Lung (tissue), 13 donors: Measurements from ENCODE around the gene CCDC3. TPM values are rescaled to one million over a fixed set of nuclear protein-coding genes. Genes with fewer than 3 reads are reported as not detected.

ENCODE experiments used
- ATAC-seq: fragments of 200-7000 bp; cut with Tn5 transposase; one replicate; pipeline ENCODE4 v1.9.1; 2020; ENCODE audit warnings: moderate number of reproducible peaks; ENCODE audit not compliant: insufficient read depth, low FRiP score
- DNase-seq, 3 donors: peaks; one replicate each; pipeline ENCODE4 v3.0.0-alpha.2; 2013 to 2017
- H3K27ac ChIP-seq, 2 donors: one replicate each; pipeline ENCODE4 v1.5.1; 2013; ENCODE audit warnings: mild to moderate bottlenecking in 2 of 2, moderate library complexity in 2 of 2, control low read depth in 1 of 2, inconsistent platforms in 1 of 2, low read depth in 1 of 2, low read length in 1 of 2
- H3K27me3 ChIP-seq, 3 donors: one replicate each; pipeline ENCODE4 v1.5.1; 2013; ENCODE audit warnings: low read length in 2 of 3; ENCODE audit not compliant: control insufficient read depth in 3 of 3, insufficient read depth in 3 of 3
- H3K36me3 ChIP-seq, 4 donors: one replicate each; pipeline ENCODE4 v1.5.1; 2013; ENCODE audit warnings: low read length in 4 of 4, mild to moderate bottlenecking in 1 of 4, moderate library complexity in 1 of 4; ENCODE audit not compliant: control insufficient read depth in 4 of 4, insufficient read depth in 4 of 4
- H3K4me1 ChIP-seq, 5 donors: one replicate each; pipeline ENCODE4 v1.5.1; 2013; ENCODE audit warnings: low read length in 5 of 5, mild to moderate bottlenecking in 2 of 5, moderate library complexity in 1 of 5; ENCODE audit not compliant: control insufficient read depth in 5 of 5, insufficient read depth in 5 of 5
- H3K4me3 ChIP-seq: one replicate; pipeline ENCODE4 v1.5.1; 2013; ENCODE audit warnings: mild to moderate bottlenecking, control low read depth, moderate library complexity
- H3K9ac ChIP-seq, 2 donors: one replicate each; pipeline ENCODE4 v1.5.1; 2013; ENCODE audit warnings: low read length in 2 of 2, control low read depth in 1 of 2; ENCODE audit not compliant: insufficient read depth in 1 of 2
- H3K9me3 ChIP-seq, 4 donors: one replicate each; pipeline ENCODE4 v1.5.1; 2013; ENCODE audit warnings: low read length in 3 of 4, mild to moderate bottlenecking in 1 of 4, moderate library complexity in 1 of 4; ENCODE audit not compliant: control insufficient read depth in 4 of 4, insufficient read depth in 3 of 4
- WGBS, 2 donors: extraction: QIAGEN DNeasy Blood & Tissue Kit; methylation state at CpG; one replicate each; pipeline ENCODE4 v1.1.7; 2013; 5-methylcytosine and 5-hydroxymethylcytosine counted together
- polyA plus RNA-seq, 2 donors: library from polyadenylated mRNA; stranded (reverse); fragments of 200-250 nt; gene quantifications; one replicate each; pipeline ENCODE4 v1.2.1, GENCODE V29; 2013
- small RNA-seq: library from RNA; depleted of rRNA; stranded (forward); fragments of <200 nt; gene quantifications from one replicate; pipeline ENCODE3, GENCODE V24; 2014; ENCODE audit warnings: low replicate concordance
- total RNA-seq, 2 donors: library from RNA; depleted of rRNA in 1 of 2; stranded (reverse); fragments of >200 nt in 1 of 2; gene quantifications; one replicate each; pipeline ENCODE4 v1.2.1, GENCODE V29; 2014 to 2021
- TF ChIP-seq, protein P1 (sequence below): IDR thresholded peaks from 2 replicates; pipeline ENCODE4 v1.5.1; 2012; ENCODE audit warnings: mild to moderate bottlenecking; ENCODE audit errors: control extremely low read depth, extremely low read depth
- donor health status: control.
- donor health status: control.
- donor health status: Bipolar disorder and iron deficiency.
- donor health status: healthy.
- donor health status: DM: yes; HTN: yes; CAD: no.

CCDC3 gene
- total and polyA plus RNA-seq, 4 donors: 4.1 to 21.5 (median 11.0) TPM

DNA sequence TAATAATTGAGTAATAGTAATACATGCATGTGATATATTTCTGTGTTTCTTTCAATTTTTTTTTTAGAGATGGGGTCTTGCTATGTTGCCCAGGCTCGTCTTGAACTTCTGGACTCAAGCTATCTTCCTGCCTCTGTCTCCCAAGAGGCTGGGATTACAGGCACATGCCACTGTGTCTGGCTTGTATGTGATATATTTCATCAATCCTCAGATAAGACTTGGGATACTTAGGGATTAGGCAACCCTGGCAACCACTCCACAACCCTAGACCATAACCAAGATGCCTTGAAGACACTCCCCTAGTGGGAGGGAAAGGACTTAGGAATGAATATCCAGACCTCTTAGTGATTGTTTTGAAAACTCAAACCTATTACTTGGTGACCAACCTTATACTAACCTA lies 154.8 kb downstream of the CCDC3 start:
- no peak overlapping the region for H3K27ac ChIP-seq
- H3K9ac ChIP-seq: no peak overlapping the region
- H3K4me1 ChIP-seq: peaks cover 0 to 27% (median 10%) of the 10 kb centered on the region in 5 donors
- no peak for DNase-seq
- H3K4me3 ChIP-seq: no peak overlapping the region
- 43 to 87% methylated on average over 1 of the region's 1 CpG for WGBS, 2 donors
- no peak for ATAC-seq
- H3K27me3 ChIP-seq: no peaks in the 10 kb centered on the region
- TF ChIP-seq, protein P1, sequence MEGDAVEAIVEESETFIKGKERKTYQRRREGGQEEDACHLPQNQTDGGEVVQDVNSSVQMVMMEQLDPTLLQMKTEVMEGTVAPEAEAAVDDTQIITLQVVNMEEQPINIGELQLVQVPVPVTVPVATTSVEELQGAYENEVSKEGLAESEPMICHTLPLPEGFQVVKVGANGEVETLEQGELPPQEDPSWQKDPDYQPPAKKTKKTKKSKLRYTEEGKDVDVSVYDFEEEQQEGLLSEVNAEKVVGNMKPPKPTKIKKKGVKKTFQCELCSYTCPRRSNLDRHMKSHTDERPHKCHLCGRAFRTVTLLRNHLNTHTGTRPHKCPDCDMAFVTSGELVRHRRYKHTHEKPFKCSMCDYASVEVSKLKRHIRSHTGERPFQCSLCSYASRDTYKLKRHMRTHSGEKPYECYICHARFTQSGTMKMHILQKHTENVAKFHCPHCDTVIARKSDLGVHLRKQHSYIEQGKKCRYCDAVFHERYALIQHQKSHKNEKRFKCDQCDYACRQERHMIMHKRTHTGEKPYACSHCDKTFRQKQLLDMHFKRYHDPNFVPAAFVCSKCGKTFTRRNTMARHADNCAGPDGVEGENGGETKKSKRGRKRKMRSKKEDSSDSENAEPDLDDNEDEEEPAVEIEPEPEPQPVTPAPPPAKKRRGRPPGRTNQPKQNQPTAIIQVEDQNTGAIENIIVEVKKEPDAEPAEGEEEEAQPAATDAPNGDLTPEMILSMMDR: no peak
- H3K9me3 ChIP-seq: no peaks in the 10 kb centered on the region
- H3K36me3 ChIP-seq: no peaks in the 10 kb centered on the region

Small RNA genes within 50 kb of the gene (small RNA-seq; reads per million reads assigned to genes)
- not detected for gene RNA5SP300

Other genes with a start within 250 kb of the CCDC3 start
- gene OPTN, start 98.5 kb upstream of the CCDC3 start, total RNA-seq: 10 to 100 TPM; 41.2 to 45.6 TPM
- gene OPTN, start 98.5 kb upstream of the CCDC3 start, polyA plus RNA-seq: 10 to 100 TPM; 23.0 to 34.3 TPM
- gene MCM10, start 159.8 kb upstream of the CCDC3 start, total RNA-seq: 1 to 10 TPM; 1.5 to 1.8 TPM
- under 1 TPM; 0.54 to 0.59 TPM for gene MCM10, start 159.8 kb upstream of the CCDC3 start, polyA plus RNA-seq
- gene UCMA, start 232.7 kb upstream of the CCDC3 start, total RNA-seq: under 1 TPM in 1 of 2 donors, not detected in 1; 0.91 TPM
- gene UCMA, start 232.7 kb upstream of the CCDC3 start, polyA plus RNA-seq: not detected